Choroid plexus epithelial cell (primary cell): ENCODE results near the gene UNC5C.

ENCODE experiments used
- DNase-seq: peaks from one replicate; pipeline ENCODE4 v3.0.0-alpha.2; 2010; ENCODE audit warnings: low read depth
- H3K4me3 ChIP-seq: 2 replicates; pipeline ENCODE4 v1.5.1; 2011; ENCODE audit warnings: low read depth, mild to moderate bottlenecking, control low read depth, low read length, moderate library complexity
- TF ChIP-seq, protein P1 (sequence below): conservative IDR thresholded peaks from 2 replicates; pipeline ENCODE4 v1.5.1; 2011; ENCODE audit warnings: low read depth, mild to moderate bottlenecking, control low read depth, inconsistent platforms, low read length, moderate library complexity

UNC5C gene

DNA sequence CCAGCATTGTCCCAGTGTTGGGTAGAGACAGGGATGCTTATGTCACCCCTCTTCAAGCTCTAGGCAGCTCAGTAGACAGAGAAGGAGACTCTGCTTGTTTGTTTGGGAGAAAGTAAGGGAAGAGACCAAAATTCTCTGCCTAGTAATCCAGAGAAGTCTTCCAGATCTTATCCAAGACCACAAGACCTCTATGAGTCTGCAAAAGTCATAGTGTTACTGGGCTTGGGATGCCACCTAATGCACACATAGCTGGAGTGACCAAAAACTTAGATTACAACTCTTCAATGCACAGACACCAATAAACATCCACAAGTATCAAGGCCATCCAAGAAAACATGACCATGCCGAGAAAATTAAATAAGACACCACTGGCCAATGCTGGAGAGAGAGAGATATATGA is 205.5 kb downstream of the UNC5C start:
- TF ChIP-seq, protein P1, sequence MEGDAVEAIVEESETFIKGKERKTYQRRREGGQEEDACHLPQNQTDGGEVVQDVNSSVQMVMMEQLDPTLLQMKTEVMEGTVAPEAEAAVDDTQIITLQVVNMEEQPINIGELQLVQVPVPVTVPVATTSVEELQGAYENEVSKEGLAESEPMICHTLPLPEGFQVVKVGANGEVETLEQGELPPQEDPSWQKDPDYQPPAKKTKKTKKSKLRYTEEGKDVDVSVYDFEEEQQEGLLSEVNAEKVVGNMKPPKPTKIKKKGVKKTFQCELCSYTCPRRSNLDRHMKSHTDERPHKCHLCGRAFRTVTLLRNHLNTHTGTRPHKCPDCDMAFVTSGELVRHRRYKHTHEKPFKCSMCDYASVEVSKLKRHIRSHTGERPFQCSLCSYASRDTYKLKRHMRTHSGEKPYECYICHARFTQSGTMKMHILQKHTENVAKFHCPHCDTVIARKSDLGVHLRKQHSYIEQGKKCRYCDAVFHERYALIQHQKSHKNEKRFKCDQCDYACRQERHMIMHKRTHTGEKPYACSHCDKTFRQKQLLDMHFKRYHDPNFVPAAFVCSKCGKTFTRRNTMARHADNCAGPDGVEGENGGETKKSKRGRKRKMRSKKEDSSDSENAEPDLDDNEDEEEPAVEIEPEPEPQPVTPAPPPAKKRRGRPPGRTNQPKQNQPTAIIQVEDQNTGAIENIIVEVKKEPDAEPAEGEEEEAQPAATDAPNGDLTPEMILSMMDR = no peak
- DNase-seq = no peak
- no peak overlapping the region for H3K4me3 ChIP-seq

DNA sequence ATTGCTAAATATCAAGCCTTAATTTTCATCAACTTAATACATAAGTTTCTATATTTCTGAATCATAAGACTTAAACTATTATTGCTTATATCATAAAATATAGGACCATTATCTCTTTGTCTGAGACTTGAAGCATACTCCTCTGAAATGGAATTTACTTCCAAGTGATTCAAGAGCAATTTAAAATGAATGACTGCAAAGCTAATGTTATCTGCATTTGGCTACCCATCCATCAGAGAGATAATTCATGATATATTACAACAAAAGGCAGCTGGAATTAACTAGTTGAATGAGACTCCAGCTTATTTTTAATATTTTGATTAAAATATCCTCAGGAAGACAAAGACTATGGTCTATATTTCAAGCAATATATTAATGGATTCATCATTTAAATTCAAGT is 208.6 kb downstream of the UNC5C start:
- TF ChIP-seq, protein P1 = no peak
- H3K4me3 ChIP-seq = no peak overlapping the region
- DNase-seq = no peak

DNA sequence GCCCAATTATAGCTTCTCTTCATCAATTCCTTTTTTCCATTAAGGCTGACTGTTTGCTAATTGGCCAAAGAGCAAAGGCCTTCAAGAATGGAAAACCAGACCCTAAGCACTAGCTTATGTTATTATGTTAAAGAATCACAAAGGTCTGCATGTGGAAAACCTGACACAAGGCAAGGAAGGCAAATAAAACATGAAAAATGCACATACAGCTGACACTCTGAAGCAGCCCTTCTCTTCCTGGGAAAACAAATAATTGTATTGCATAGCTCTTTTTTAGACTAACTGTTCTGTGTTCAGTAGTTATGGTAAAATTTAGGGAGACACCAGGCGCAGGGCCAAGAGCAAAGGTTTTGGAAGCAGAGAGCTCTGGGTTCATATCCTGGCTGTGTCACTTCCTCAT is 223.1 kb downstream of the UNC5C start:
- TF ChIP-seq, protein P1 = no peak
- DNase-seq = no peak

DNA sequence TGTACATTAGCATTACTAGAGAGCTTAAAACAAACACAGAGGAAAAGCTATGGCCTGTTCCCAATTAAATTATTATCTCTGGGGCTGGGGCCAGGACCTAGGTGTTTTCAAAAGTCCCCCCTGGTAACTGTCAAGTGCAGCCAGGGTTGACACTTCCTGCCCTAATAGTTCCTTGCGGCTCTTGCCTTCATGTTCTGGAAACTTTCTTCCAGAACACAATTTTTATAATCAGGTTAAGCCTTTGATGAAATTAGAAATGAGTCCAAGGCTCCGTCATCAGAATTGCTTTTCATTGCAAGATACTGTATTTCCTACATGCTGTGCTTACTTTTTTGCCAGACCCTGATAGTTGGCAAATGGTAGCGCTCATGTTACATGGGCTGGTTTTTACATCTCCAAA is 229.6 kb downstream of the UNC5C start:
- no peak overlapping the region for H3K4me3 ChIP-seq
- TF ChIP-seq, protein P1 = no peak
- no peak for DNase-seq

More for the DNA sequence above, 223.1 kb downstream of the UNC5C start:
- no peak overlapping the region for H3K4me3 ChIP-seq

DNA sequence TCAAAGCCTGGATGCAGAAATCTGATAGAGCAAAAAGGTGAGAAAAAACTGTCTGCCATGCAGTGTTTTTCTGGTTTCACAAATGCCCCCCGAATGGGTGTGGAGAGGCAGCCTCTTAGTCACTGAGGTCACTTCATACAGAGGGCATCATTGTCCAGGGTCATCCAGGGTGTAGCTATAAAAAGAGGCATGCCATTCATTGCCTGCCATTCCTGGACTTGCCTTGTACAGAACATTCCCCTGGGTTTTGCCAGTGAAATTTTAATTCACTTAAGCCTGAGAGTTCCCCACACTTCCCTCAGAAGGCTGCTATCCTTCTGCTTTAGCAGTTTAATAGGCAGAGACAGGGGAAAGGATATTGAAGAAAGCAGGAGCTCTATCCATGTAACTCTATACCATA is 230.3 kb downstream of the UNC5C start:
- TF ChIP-seq, protein P1 = no peak

DNA sequence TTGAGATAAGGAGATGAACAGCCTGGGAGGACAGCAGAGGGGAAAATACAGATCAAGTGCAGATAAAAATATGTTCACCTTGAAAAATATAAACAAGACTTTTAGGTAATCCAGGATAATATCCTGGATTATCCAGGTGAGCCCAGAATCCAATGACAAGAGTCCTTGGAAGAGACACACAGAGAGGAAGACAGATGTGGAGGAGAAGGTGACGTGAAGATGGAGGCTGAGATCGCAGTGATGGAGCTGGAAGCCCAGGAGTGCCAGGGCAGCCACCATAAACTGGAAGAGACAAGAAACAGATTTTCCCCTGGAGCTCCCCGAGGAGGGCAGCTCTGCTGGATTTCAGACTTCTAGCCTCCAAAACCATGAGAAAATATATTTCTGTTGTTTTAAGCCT is 230.7 kb downstream of the UNC5C start:
- no peak for DNase-seq
- TF ChIP-seq, protein P1 = no peak
- H3K4me3 ChIP-seq = no peak overlapping the region

More for the DNA sequence above, 230.3 kb downstream of the UNC5C start:
- DNase-seq = no peak
- H3K4me3 ChIP-seq = no peak overlapping the region

DNA sequence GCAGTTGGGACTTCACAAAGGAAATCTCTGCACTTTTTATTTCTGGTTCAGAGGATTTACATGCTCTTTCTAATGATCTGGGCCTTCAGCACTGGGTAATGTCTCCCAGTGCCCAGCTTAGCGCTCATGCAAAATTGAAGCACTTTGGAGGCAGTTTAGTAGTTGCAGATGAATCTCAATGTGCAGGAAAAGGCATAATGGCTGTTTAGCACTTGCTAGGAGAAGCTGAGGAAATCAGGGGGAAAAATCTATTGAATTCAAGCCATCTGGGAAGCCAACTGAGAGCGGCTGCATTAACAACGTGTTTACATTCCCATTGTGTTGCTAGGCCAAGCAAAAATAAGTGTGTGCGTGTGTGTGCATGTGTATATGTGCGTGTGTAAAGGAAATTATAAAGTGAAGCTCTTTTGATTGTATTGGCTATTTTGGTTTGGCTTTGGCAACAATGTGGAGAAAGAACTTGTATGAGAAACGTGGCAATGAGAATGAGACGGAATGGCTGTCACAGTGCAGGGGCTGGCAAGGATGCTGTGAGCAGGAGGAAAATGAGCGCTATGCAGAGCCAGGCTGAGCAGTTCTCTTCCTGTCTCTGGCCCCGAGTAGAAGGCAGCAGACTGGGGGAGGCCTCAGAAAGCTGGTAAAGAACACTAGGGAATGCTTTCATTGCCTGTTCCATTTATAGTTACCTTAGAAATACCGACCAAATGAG is 231.5 kb downstream of the UNC5C start:
- H3K4me3 ChIP-seq = no peak overlapping the region
- TF ChIP-seq, protein P1 = no peak
- DNase-seq = no peak
